ENCODE measurements around the gene IL2RA. TPM values are rescaled to one million over a fixed set of nuclear protein-coding genes. Genes with fewer than 3 reads are reported as not detected.

The IL2RA gene
- total RNA-seq, 1 donor from 2014 or later, result not detected

DNA sequence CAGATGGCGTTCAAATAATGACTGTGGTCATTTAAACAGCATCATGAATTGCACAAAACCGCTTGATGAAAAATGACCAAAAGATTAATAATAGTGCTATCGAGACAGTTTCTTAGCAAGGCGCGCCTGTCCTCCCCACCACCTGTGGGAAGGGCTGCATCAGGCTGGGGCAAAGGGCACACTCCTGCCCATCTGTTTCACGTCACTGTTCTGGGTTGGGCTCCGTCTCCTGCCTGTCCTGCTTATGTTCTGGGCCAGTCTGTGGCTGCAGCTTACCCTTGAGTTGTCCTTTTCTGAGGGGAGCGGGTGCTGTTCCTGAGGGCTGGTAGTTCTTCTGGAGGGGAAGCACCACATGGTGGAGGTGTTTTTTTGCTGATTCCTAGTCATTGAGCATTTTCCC lies 40.0 kb upstream of the IL2RA start:
- no peak overlapping the region for H3K4me3 ChIP-seq (ENCODE audit: low read depth, low read length)
- no peak for DNase-seq (ENCODE audit: low read depth)
- TF ChIP-seq, protein P1, sequence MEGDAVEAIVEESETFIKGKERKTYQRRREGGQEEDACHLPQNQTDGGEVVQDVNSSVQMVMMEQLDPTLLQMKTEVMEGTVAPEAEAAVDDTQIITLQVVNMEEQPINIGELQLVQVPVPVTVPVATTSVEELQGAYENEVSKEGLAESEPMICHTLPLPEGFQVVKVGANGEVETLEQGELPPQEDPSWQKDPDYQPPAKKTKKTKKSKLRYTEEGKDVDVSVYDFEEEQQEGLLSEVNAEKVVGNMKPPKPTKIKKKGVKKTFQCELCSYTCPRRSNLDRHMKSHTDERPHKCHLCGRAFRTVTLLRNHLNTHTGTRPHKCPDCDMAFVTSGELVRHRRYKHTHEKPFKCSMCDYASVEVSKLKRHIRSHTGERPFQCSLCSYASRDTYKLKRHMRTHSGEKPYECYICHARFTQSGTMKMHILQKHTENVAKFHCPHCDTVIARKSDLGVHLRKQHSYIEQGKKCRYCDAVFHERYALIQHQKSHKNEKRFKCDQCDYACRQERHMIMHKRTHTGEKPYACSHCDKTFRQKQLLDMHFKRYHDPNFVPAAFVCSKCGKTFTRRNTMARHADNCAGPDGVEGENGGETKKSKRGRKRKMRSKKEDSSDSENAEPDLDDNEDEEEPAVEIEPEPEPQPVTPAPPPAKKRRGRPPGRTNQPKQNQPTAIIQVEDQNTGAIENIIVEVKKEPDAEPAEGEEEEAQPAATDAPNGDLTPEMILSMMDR (conservative IDR thresholded peaks at IDR 0.05; ENCODE audit: low read depth, low read length), result no peak

DNA sequence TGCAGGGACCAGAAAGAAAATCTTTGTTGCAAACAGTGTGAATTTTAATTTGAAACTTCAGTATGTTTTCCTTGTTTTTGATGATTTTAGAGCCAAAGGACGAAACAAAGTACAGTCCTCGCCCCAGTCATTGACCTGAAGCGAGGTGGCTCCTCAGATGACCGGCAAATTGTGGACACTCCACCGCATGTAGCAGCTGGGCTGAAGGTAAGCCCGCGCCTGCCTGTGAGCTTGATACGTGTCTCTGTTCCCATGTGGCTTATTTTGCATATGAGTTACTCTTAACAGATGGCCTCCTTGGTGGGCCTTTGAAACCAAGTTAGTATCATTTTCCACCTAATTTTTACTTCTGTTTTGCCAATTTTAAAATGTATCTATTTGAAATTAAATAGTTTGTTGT lies 39.0 kb upstream of the IL2RA start:
- no peak for DNase-seq (ENCODE audit: low read depth)
- no peak overlapping the region for H3K4me3 ChIP-seq (ENCODE audit: low read depth, low read length)
- TF ChIP-seq, protein P1 (conservative IDR thresholded peaks at IDR 0.05; ENCODE audit: low read depth, low read length), result no peak

DNA sequence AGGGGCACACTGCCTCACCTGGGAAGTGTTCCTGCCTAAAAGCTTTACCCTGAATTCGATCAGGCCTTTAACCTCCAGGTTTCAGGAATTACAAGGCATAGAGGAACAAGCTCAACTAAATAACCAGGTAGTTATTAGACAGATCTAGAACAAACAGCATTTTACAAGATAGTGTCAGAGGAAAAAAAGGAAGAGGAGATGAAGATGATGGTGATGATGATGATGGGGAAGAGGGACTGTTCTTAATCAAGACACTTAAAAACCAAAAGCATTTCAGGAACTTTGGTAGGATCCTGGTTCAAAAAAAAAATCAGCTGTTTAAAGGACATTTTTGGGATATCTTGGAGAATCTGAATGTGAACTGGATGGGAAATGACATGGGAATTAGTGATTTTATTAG lies 38.2 kb upstream of the IL2RA start:
- TF ChIP-seq, protein P1 (conservative IDR thresholded peaks at IDR 0.05; ENCODE audit: low read depth, low read length), result no peak
- no peak for DNase-seq (ENCODE audit: low read depth)
- no peak overlapping the region for H3K4me3 ChIP-seq (ENCODE audit: low read depth, low read length)

DNA sequence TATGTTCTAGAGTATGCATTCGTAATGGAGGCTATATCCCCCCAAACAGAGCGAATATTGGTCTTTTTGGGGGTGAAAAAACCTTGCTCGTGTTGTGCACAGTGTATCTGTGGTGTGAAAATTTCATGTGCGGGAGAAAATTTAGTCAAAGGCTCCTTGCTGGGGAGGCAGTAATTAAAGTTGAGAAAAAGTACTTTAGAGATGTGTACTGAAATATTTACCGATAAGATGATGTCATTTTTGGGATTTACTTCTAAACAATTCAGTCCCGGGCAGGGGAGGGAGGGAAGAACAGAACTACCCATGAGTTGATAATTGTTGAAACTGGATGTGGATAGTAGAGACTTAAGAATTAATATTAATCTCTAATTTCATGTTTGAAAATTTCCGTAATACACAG lies 36.0 kb upstream of the IL2RA start:
- TF ChIP-seq, protein P1 (conservative IDR thresholded peaks at IDR 0.05; ENCODE audit: low read depth, low read length), result no peak

DNA sequence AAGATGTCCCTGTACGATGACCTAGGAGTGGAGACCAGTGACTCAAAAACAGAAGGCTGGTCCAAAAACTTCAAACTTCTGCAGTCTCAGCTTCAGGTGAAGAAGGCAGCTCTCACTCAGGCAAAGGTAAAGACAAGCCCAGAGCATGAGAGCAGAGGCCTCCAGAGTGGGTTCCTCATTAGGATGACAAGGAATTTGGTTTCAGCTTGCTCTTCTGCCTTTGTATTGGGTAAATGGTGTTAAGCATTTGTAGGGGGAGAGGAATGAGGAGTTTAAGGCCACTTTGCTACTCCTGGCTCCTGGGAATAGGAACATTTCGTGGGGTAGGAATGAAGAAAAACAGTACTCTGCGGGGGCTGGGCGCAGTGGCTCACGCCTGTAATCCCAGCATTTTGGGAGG lies 34.9 kb upstream of the IL2RA start:
- DNase-seq (ENCODE audit: low read depth), result no peak
- TF ChIP-seq, protein P1 (conservative IDR thresholded peaks at IDR 0.05; ENCODE audit: low read depth, low read length), result no peak
- no peak overlapping the region for H3K4me3 ChIP-seq (ENCODE audit: low read depth, low read length)

More for the DNA sequence above, 36.0 kb upstream of the IL2RA start:
- H3K4me3 ChIP-seq (ENCODE audit: low read depth, low read length), result no peak overlapping the region
- DNase-seq (ENCODE audit: low read depth), result no peak

DNA sequence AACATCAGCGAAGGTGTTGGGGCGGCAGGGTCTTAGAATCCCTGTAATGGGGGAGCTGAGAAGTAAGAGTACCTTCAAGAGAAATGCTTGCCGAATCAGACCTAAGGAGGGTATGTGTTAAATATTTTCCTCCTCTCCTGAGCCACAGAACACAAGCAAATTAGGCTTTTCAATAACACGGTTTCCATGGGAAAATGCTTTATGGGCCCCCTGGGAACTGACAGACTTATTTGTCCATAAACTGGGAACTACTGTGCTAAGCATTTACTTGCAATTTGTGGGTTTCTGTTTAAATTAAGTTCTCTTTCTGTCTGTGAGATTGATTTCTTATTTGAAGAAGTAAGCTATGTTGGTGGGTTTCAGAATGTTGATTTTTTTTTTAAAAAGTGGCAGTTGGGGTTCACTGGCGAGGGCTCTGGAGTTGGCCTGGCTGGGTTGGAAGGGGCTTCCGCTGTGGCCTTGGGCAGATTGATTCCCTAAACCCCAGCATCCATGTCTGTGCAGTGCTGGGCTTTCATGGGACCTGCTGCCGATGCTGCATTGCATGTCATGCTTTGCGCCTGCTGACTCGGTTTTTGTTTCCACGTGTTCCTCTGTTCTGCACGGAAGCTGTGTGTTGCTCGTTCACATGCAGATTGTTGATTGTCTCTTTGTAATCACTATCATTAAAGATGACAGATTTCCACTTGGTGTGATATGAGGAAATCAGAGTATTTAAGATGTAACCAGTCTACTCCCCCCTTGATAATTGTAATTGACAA lies 33.8 kb upstream of the IL2RA start:
- no peak overlapping the region for H3K4me3 ChIP-seq (ENCODE audit: low read depth, low read length)
- TF ChIP-seq, protein P1 (conservative IDR thresholded peaks at IDR 0.05; ENCODE audit: low read depth, low read length), result no peak
- DNase-seq (ENCODE audit: low read depth), result no peak

DNA sequence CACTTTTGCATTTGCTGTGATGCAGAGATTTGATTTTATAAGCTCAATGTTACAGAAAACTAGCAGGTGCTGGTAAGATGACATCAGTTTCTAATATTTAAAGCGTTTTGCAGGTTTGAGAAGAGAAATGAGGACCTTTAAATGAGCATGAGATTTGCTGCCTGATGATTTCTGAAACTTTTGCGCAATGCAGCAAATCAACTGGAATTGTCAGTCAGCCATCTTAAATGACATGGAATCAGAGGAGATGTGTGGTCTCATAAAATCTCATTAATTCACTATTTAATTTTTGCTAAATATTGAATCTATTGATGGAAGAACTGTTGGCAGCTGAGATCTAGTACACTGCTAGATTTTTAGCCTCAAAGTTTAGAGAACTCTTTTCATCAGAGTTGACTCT lies 30.6 kb upstream of the IL2RA start:
- no peak for DNase-seq (ENCODE audit: low read depth)
- H3K4me3 ChIP-seq (ENCODE audit: low read depth, low read length), result no peak overlapping the region
- TF ChIP-seq, protein P1 (conservative IDR thresholded peaks at IDR 0.05; ENCODE audit: low read depth, low read length), result no peak

All from epithelial cell of proximal tubule (primary cell).